ENCODE measurements around the gene BCLAF1.
"Not testable (repeated sequence)": the region's sequence is repeated elsewhere in the genome, so short reads cannot be mapped to it uniquely, and the experiment has no call there.

BCLAF1 gene

DNA sequence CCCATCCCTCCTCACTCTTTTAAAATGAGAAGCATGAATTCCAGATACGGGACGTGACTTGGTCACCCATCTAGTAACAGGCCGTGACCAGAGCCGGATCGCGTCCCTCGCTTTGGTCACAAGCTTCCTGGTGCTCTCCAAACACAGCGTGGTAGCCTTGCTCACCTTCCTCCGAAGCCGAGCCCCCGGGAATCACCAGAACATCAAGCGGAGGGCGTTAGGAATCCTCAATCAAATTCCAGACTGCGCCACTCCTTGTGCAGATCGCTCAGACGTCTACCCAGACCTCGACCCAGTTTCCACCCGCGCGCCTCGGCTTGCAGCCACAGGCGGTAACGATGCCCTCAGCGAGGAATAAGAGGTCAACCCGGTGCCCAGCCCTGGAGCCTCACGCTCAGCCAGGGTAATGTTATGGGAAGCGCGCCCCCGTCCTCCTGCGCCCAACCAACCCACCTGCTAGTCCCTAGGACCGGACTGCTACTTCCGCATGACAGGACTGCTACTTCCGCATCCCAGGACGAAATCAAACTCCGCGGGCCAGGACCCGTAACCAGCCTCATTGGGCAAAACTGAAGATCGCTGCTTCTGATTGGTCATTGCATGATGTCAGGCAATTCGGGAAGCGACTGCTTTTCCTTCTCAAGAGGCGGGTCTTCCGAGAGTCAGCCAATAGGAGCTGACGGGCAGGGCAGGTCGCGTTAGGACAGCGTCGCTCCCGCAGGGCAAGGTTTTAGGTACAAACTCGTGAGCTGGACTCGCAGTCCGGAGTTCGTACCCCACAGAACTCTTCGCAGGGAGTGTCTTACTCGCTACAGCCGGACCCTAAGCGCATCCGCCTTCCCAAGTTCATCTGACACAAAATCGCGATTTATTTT, 39.6 kb downstream of the BCLAF1 start, which contains the start of gene MTFR2:
Gene MTFR2, minus strand, starts transcription at position 501 of the 875 bp plus-strand sequence. CDS start 1,212 bp downstream, outside the sequence.
- DNase-seq (ENCODE audit: low read depth), result peak; percentile 87

DNA sequence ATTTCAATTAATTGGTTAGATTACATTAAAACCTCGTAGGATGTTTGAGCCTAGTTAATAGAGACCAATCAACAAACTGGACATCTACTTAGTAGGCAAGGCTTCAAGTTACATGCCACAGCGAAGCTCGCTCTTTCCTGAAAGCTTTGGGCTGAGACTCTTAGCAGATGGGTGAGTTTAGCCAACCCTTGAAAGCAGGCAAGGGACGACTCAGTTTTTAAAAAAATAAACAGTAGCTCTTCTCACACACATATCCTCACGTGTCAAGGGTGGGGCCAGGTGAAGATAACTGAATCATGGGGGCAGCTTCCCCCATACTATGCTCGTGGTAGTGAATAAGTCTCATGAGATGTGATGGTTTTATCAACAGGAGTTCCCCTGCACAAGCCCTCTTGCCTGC, 40.3 kb downstream of the BCLAF1 start:
- no peak for DNase-seq (ENCODE audit: low read depth)

DNA sequence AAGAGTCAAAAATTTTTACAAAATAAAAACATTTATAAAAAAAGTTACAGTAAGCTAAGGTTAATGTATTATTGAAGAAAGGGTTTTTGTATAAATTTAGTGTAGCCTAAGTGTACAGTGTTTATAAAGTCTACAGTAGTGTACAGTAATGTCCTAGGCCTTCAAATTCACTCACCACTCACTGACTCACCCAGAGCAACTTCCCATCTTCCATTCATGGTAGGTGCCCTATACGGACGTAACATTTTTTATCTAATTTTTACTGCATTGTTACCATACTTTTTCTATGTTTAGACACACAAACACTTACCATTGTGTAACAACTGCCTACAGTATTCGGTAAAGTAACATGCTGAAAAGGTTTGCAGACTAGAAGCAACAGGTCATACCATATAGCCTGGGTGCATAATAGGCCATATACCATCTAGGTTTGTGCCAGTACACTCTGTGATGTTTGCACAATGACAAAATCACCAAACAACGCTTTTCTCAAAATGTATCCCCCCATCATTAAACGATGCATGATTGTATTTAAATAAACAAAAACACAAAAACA, 45.5 kb downstream of the BCLAF1 start:
- DNase-seq (ENCODE audit: low read depth), result no peak

DNA sequence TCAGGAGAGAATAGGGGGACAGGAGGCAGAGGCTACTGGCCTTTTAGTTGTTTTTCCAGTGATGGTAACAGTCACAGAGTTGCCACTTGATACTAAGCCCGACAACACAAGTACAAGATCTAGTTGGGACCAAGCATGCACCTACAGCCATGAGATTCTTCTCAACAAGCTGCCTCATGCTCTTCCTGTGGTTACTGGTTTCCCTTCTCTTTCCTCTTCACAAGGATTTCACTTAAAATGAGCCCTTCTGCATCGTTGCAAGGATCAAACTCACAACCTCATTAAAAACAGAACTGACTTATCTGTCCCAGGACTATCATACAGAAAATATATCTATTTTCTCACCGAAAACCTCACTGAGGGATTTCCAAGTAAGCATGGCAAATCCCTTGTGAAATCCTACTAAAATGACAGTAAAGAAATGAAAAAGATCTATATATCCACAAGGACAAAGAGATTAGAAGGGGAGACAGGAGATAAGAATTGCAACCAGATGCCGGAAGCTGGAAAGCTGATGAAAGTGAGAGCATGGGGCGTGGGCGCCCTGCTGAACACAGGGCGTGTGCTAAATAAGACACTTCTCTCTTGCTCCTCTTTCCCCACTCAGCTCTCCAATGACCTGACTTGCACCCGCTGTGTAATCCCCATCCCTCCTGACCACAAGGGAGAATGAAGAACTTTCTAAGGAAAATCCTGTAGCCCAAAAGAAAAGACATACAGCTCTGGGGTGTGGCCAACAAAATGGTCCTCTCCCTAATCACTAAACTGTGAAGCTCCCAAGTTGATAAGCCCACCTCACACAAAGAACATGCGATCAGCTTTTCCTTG, 53.0 kb downstream of the BCLAF1 start:
- no peak for DNase-seq (ENCODE audit: low read depth)

DNA sequence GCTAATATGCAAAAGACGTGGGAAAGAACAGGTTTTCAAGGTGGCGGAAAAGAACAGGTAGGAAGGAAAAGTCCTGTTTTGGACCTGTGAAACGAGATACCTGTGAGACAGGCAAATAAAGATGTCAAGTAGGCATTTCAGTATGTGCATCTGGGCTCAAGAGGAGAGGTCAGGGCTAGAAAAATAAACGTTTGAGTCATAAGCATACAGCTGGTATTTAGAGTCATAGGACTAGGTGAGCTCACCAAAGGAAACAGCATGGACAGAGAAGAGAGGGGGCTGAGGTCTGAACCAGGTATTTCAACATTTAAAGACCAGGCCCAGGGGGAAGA, 54.4 kb downstream of the BCLAF1 start:
- DNase-seq (ENCODE audit: low read depth), result no peak

DNA sequence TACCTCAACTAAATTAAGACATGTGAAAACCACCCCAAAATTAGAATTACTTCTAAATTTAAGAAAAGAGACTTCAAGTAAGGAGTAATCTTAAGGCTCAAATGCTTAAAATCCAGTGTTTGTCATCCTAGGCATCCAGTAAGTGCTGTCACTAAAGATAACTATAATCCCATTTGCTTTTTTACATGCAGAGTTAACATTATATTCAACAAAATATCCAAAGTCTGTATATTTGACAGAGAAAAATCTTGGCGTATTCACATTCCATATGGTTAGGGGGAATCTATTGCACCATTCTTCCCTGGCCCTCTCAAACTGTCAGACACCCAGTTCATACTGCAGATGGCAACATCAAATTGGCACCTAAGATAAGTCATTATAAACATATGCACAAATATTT, 56.9 kb downstream of the BCLAF1 start:
- DNase-seq (ENCODE audit: low read depth), result no peak

DNA sequence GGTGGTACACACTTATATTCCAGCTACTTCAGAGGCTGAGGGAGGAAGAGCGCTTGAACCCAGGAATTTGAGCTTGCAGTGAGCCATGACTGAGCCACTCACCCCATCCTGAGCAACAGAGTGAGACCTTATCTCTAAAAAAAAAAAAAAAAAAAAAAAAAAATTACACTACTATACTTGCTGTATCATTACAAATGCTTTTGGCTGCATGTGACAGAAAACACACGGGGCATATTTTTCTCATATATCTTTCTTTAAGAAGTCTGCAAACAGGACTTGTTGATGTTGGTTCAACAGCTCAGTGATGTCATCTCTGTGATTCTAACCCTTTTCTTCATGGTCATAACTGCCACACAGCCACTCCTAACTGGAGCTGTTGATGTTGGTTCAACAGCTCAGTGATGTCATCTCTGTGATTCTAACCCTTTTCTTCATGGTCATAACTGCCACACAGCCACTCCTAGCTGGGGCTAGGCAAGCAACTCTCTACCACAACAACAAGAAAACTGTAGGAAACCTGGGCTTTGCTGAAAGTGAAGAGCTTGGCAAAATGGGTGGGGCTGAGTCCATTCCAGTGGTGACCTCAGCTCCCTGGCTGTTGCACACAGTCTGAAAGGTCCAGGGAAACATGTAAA, 59.3 kb downstream of the BCLAF1 start:
- no peak for DNase-seq (ENCODE audit: low read depth)

DNA sequence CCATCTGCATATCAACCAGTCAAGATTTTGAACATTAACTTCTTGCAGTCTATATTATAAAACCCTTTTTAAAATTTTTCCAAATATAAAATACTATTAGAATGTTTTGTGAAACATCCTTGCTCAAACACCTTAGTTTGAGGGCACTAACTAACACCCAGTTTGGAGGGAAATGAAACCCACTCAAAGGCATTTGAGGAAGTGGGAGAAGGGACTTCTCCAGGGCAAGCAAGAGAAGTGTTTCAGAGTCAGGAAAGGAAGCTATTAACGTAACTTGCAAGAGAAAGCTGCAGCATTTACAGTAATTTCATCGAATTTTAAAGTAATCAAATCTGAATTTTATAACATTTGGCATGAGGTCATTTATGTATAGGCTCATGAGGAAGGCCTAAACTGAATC, 60.8 kb downstream of the BCLAF1 start:
- DNase-seq (ENCODE audit: low read depth), result no peak

DNA sequence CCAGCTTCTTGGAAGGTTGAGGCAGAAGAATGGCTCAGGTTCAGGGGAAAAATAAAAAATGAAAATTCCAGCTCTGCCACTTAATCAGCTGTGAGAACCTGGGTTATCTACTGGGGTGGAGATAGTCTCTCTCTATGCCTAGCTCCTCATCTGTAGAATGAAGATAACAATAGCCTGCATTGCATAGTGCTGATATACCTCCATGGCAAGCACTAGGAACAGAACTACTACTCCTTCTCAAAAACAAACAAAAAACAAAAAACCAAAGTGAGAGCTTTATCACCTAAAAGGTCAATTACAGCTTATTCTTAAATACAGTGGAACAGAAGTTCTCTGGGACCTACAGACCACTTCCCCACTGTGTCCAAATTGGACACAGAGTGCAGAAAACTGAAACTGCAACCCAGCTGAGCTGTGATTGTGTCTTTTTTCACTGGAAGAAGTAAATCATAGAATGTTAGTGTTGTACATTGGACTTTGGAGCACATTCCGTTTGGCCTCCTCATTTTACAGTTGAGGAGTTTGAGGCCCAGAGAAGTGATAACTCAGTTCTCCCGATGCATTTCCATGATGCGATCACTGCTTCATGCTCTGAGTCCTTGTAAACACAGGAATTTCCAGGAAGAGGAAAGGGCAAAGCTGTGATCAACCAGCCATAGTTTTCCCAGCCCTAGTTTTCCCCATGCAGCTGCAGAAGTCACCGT, 62.8 kb downstream of the BCLAF1 start:
- DNase-seq (ENCODE audit: low read depth), result no peak

DNA sequence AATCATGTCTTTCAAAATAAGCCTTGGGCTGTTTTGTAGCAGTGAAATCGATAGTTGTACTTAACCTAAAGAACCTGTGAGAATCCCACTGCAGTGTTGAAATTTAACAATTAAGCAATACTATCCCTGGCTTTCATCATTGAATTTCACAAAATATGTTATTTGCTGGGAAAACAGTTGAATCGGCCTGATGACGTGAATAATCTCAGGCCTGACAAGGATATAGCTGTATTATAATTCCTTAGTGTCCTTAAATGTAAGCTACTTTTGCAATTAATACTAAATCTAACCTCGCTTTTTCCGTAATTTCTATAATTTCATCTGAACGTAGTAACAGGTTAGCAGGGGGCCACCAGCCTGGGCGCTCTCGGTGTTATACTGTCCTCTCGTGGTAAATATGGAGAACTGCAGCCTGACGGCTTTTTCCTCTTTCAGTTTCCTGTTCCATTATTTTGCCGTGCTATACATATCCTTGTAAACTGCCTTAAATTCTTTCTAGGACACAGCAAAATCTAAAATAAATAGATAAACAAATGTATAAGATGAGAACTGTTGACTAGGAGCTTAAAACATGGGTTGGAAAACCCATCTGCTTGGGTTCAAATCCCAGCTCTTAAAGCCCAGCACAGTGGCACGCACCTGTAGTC, 63.5 kb downstream of the BCLAF1 start:
- peak; percentile 43 for DNase-seq (ENCODE audit: low read depth)

DNA sequence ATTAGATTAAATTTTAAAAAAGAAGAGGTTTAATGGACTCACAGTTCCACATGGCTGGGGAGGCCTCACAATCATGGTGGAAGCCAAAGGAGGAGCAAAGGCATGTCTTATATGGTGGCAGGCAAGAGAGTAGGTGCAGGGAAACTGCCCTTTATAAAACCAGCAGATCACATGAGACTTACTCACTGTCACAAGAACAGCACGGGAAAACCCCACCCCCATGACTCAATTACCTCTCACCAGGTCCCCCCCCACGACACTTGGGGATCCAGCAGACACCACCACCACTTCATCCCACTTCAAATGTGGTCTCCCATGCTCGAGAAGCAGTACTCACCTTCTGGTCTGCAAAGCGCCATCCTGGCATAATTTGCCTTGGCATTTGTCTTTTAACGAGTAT, 64.2 kb downstream of the BCLAF1 start:
- DNase-seq (ENCODE audit: low read depth), result no peak

DNA sequence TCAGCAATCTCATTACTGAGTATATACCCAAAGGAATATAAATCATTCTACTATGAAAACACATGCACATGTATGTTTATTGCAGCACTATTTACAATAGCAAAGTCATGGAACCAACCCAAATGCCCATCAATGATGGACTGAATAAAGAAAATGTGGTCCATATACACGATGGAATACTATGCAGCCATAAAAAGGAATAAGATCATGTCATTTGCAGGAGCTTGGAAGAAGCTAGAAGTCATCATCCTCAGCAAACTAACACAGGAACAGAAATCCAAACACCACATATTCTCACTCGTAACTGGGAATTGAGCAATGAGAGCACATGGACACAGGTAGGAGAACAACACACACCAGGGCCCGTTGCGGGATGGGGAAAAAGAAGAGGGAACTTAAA, 64.7 kb downstream of the BCLAF1 start:
- DNase-seq (ENCODE audit: low read depth), result not testable (repeated sequence)

DNA sequence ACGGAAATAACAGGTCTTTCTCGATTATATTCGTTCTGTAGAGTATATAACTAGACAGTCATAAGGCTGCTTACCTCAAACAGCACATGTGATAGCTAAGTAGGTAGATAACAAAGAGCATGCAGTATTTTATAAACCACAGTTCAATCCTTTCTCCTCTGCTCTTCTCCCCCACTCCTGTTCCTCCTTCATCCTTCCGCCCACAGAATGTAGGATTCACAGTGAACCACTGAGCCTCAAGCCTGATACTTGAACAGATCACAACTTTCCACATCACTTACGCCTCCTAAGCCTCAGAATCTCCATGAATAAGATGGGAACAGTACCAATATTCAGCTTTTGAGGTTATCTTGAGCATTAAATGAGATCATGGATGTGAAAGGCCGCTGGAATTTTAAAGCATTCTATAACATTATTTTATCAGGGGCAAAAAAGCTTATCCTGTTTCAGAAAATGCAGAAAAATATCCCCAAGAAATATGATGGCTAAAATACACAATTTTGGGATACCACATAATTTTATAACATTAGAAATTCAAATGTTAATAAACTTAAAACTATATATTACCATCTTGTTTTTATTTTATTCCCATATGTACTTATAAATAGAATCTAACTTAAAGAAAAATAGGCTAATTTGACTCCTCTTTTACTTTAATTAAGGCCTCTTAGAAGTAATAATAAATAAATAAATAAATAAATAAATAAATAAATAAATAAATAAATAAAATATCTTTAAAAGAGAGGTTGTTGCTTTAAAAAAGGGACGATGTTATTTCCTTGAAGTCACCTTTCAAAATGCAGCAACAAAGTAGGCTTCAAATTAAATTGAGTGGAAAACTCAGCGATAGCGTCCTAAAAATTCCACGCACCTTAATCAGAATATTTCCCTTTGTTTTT, 72.9 kb downstream of the BCLAF1 start:
- DNase-seq (ENCODE audit: low read depth), result no peak

DNA sequence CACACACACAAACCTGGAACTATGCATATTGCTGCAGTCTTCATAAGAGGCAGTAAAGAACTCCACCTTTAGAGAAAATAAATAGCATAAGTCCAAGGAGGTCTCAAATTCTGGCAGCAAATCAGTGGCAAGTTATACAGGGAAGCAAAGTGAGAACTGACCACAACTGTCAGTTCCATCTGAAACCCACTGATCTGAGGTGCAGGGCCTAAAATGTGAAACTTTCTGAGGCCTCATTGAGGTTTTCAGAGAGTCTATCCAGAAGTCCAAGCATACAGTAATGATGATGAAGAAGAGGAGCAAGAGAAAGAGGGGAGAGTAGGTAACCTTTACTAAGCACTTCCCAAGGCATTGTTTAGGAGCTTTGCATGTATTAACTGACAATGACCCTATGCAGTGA, 75.8 kb downstream of the BCLAF1 start:
- DNase-seq (ENCODE audit: low read depth), result no peak

DNA sequence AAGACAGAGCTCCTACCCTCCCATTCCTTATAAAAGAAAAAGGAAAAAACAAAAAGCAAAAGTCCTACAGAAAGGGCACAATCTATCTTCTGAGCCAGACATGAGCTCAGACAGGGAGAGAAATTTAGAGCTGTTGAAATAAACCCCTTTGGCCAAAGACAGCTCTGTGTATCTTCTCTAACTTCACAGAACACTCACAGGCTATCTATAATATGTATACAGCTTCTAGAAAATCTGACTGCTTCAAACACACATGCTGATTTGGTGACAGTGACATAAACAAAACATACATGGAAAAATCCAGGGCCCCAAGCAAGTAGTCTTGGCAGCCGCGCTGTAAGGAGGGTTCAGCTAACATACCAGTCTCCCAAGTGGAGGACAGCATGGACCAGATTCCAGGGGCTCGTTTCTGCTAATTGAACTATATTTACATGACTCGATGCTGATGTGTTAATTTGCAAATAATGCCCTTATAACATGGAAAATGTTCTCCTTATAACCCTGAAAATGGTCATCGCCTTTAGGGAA, 76.6 kb downstream of the BCLAF1 start:
- no peak for DNase-seq (ENCODE audit: low read depth)

DNA sequence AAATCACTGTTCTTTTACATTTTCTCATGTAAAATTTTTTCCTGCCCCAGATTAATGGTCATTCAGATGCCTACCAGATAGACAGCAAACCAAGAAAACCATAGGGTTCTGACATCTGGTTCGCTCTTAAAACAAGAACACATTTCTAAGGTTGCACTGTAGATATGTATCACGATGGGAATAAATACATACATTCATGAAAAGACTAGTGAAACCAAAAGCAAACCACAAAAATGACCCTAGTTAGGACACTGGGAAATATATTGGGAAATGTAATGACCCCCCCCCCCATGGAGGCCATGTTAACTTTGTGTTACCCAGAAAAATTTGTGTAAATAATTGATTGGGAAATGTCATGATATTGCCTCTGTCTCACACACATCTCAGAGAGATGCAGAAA, 77.0 kb downstream of the BCLAF1 start:
- DNase-seq (ENCODE audit: low read depth), result no peak

DNA sequence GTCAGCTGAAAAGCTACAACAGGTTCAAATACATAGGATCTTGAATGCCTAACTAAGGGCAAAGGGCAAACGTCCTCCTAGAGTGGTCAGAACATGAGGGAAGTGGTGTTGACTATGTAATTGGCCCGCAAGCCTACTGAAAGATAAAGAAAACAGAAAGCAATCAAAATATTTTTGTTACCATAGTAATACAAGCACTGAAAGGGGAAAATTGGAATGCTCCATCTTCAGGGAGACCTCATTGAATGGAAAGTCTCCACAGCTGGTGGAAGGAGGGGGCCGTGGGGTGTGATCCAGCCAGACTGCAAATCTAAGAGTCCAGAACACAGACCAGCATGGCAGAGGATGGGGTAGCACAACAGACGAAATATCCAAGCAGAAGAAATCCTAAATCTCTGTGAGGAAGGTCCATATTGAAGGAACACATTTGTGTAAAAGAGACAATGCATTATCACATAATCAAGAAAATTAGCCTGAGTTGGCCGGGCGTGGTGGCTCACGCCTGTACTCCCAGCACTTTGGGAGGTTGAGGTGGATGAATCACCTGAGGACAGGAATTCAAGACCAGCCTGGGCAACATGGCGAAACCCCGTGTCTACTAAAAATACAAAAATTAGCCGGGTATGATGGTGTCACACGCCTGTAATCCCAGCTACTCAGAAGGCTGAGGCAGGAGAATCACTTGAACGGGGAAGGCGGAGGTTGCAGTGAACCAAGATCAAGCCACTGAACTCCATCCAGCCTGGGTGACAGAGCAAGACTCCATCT, 79.1 kb downstream of the BCLAF1 start:
- no peak for DNase-seq (ENCODE audit: low read depth)

DNA sequence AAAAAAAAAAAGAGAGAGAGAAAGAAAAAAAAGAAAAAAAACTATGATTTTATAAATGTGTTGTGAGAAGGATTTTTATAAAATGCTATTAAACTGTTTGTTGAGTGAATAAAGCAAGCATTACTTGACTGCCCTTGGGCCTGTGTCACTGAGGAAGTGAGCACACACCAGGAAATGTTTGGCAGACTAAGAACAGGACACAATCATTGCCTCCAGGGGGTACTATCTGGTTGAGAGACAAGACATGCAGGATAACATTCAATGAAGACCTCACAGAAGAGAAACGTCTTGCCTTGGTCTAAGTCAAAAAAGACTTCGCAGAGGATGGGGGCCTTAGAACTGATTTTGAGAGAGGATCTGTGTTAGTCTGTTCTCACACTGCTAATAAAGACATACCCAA, 80.2 kb downstream of the BCLAF1 start:
- DNase-seq (ENCODE audit: low read depth), result no peak

DNA sequence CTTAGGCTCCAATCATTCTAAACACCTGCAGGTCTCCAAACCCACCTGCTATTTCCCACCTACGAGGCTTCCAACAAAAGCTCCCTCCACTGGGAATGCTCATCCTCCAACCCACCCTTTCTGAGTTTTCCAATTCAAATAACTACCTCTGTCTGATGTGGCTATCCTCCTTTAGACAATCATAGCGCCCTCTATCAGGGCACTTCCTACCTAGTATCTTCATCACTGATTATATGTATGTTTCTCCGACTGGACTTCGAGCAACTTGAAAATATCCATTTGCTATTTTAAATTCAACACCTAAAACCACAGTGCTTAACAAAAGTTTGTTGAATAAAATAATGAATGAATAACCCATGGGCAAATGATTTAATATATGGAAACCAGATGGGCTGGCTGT, 80.9 kb downstream of the BCLAF1 start:
- no peak for DNase-seq (ENCODE audit: low read depth)
